Measurements from ENCODE around the gene GPC5. TPM values are rescaled to one million over a fixed set of nuclear protein-coding genes. Genes with fewer than 3 reads are reported as not detected.

The GPC5 gene
- total and polyA plus RNA-seq, 10 donors, result 0.04 to 0.83 (median 0.26) TPM; not detected in 3

DNA sequence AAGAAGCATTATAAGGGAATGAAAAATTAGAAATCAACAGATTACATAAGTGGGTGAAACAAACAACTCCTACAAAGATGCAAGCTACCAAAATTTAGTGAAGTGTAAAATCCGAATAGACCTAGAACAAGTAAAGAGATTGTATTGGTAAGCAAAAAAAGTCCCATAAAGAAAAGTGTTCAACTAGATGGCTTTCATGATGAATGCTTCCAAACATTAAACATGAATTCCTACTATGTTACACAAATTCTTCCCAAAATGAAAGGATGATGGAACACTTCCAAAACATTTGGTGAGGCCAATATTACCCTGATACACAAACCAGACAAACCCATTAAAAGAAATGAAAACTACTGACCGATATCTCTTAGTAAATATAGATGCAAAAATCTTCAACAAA, 139.0 kb downstream of the GPC5 start:
- Histone ChIP-seq H3K27ac (no peak overlapping the region), H3K9me3 (no peaks in the 10 kb centered on the region), H3K36me3 (no peaks in the 10 kb centered on the region), H3K4me3 (no peak overlapping the region), H3K27me3 (replicated peaks in 1 of 7) (no peaks in the 10 kb centered on the region), H3K4me1 (no peaks in the 10 kb centered on the region)
- TF ChIP-seq POLR2A (IDR thresholded peaks at IDR 0.05), result no peak
- TF ChIP-seq POLR2AphosphoS5 (IDR thresholded peaks at IDR 0.05), result no peak
- TF ChIP-seq, protein P1, sequence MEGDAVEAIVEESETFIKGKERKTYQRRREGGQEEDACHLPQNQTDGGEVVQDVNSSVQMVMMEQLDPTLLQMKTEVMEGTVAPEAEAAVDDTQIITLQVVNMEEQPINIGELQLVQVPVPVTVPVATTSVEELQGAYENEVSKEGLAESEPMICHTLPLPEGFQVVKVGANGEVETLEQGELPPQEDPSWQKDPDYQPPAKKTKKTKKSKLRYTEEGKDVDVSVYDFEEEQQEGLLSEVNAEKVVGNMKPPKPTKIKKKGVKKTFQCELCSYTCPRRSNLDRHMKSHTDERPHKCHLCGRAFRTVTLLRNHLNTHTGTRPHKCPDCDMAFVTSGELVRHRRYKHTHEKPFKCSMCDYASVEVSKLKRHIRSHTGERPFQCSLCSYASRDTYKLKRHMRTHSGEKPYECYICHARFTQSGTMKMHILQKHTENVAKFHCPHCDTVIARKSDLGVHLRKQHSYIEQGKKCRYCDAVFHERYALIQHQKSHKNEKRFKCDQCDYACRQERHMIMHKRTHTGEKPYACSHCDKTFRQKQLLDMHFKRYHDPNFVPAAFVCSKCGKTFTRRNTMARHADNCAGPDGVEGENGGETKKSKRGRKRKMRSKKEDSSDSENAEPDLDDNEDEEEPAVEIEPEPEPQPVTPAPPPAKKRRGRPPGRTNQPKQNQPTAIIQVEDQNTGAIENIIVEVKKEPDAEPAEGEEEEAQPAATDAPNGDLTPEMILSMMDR (IDR thresholded peaks at IDR 0.05 in 8 of 11, conservative IDR thresholded peaks at IDR 0.05 in 3 of 11), result no peak
- DNase-seq, result no peak
- 78 to 88% (median 83%) methylated on average over 2 of the region's 2 CpGs for WGBS, 5 donors
- intact Hi-C loops (cut with DNase I; ENCODE audit: low total_unique reads), result no loop called here

DNA sequence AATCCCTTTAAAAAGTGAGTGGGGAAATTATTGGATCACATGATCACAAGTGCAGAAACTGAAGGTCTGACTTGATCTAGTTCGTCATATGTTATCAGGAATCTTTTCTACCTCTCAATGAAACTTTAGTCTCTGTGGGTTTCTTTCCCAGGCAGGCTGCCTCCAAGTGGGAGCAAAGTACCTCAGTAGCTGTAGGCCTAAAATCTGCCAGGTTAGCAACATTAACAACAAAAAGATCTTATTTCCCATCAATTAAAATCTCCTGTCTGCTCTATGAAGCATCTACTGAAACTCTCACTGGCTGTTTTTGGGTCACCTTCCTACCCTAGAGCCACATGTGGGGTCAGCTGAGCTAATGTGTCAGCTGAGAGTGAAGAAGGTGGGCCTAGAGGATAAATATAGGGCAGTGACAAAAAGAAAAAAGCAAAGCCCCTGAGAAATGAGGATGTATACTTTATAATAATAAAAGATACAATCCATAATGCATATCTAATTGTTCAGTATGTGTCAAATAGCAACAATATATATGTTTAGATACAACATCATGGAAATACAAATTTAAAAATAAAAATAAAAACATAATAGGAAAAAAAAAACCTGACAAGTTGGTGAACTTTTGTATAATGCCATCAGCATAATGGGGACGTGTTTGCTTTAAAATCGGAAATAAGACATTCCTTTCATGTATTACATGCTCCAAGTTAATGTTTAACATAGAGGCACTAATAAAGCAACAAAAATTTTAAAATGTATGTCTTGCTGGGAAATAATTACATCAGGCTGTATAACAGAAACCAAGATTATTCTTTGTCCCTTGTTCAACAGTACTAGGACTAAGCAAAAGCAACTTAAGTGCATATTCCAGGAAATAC, 141.1 kb downstream of the GPC5 start:
- no peaks in the 10 kb centered on the region for H3K36me3 ChIP-seq
- 70 to 90% (median 88%) methylated on average over 3 of the region's 3 CpGs for WGBS, 5 donors
- H3K4me3 ChIP-seq, result no peak overlapping the region
- DNase-seq, result no peak
- TF ChIP-seq POLR2A (IDR thresholded peaks at IDR 0.05) (no peak), POLR2AphosphoS5 (IDR thresholded peaks at IDR 0.05) (no peak)
- TF ChIP-seq, protein P1 (IDR thresholded peaks at IDR 0.05 in 8 of 11, conservative IDR thresholded peaks at IDR 0.05 in 3 of 11), result no peak
- H3K4me1 ChIP-seq, result no peaks in the 10 kb centered on the region
- no peaks in the 10 kb centered on the region for H3K27me3 ChIP-seq (replicated peaks in 1 of 7)
- H3K27ac ChIP-seq, result no peak overlapping the region
- H3K9me3 ChIP-seq, result no peaks in the 10 kb centered on the region
- intact Hi-C loops (cut with DNase I; ENCODE audit: low total_unique reads), result no loop called here

DNA sequence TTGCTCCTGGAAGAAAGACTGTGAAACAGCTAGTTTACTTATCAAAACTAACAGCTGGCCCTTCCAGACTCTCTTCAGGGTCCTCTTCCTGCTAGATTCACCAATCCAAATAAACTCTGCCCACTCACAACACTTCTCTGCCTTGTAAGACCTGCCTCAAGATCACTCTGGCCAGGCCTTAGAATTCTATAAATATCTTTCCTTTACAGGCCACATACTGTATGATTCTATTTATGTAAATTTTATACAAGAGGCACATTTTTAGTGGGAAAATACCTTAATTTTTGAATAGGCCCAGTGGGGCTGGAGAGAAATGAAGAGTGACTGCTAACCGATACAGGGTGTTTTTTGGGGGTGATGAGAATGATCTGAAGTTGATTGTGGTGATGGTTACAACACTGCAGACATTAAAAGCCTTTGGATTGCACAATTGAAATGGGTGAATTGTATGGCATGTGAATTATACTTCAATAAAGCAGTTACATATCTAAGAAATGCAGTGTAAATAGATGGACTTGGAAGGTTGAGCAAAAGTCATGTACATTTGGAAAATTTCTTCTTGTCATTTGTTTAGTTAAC, 141.8 kb downstream of the GPC5 start:
- H3K27me3 ChIP-seq (replicated peaks in 1 of 7), result no peaks in the 10 kb centered on the region
- TF ChIP-seq POLR2A (IDR thresholded peaks at IDR 0.05) (no peak), POLR2AphosphoS5 (IDR thresholded peaks at IDR 0.05) (no peak)
- TF ChIP-seq, protein P1 (IDR thresholded peaks at IDR 0.05 in 8 of 11, conservative IDR thresholded peaks at IDR 0.05 in 3 of 11), result no peak
- DNase-seq, result no peak
- H3K36me3 ChIP-seq, result no peaks in the 10 kb centered on the region
- H3K4me1 ChIP-seq, result no peaks in the 10 kb centered on the region
- H3K4me3 ChIP-seq, result no peak overlapping the region
- intact Hi-C loops (cut with DNase I; ENCODE audit: low total_unique reads), result no loop called here
- H3K27ac ChIP-seq, result no peak overlapping the region
- WGBS, 5 donors, result 75 to 95% (median 83%) methylated on average over 1 of the region's 1 CpG
- no peaks in the 10 kb centered on the region for H3K9me3 ChIP-seq

DNA sequence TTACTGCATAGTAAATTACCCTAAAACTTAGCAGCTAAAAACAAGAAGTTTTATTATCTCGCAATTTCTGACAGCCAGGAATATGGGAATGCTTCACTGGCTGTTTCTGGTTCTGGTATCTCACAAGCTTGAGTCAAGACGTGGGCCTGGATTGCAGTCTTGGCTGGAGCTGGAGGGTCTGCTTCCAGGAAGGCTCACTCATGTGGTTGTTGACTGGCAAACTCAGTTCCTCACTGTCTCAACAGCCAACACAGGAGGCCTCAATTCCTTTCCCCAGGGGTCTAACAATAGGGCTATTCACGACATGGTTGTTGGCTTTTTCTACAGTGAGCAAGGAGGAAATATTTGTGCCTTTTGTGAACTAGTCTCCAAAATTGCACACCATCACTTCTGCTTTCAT, 146.3 kb downstream of the GPC5 start:
- H3K4me3 ChIP-seq, result no peak overlapping the region
- 50 to 69% (median 62%) methylated on average over 3 of the region's 3 CpGs for WGBS, 5 donors
- no peaks in the 10 kb centered on the region for H3K9me3 ChIP-seq
- H3K27ac ChIP-seq, result no peak overlapping the region
- no peaks in the 10 kb centered on the region for H3K36me3 ChIP-seq
- no peak for DNase-seq
- TF ChIP-seq POLR2AphosphoS5 (IDR thresholded peaks at IDR 0.05) (no peak), POLR2A (IDR thresholded peaks at IDR 0.05) (no peak)
- intact Hi-C loops (cut with DNase I; ENCODE audit: low total_unique reads), result no loop called here
- no peaks in the 10 kb centered on the region for H3K27me3 ChIP-seq (replicated peaks in 1 of 7)
- H3K4me1 ChIP-seq, result no peaks in the 10 kb centered on the region

All from spleen (tissue), 11 donors.